Sigmoid colon (tissue), 4 donors: ENCODE results near the gene EBPL.

Source experiments
- POLR2A ChIP-seq, 2 donors: fragments of 450-650 bp; IDR thresholded peaks; one replicate each; pipeline ENCODE4 v1.6.1; 2016; ENCODE audit warnings: antibody characterized with exemption in 2 of 2, mild to moderate bottlenecking in 2 of 2, moderate library complexity in 2 of 2
- POLR2AphosphoS5 ChIP-seq, 4 donors: sonication (generic); formaldehyde crosslinking; IDR thresholded peaks; one replicate each; pipeline ENCODE4 v1.6.1; 2017; ENCODE audit warnings: antibody characterized with exemption in 4 of 4
- TF ChIP-seq, protein P1 (sequence below), 4 experiments: fragments of 450-650 bp in 3 of 4; fragments of 200-600 bp in 1 of 4; IDR thresholded peaks; one replicate each; pipeline ENCODE4 v1.5.1; 2016 to 2019; ENCODE audit warnings: antibody characterized with exemption in 4 of 4, mild to moderate bottlenecking in 3 of 4, moderate library complexity in 2 of 4

- TF ChIP-seq, protein P1, sequence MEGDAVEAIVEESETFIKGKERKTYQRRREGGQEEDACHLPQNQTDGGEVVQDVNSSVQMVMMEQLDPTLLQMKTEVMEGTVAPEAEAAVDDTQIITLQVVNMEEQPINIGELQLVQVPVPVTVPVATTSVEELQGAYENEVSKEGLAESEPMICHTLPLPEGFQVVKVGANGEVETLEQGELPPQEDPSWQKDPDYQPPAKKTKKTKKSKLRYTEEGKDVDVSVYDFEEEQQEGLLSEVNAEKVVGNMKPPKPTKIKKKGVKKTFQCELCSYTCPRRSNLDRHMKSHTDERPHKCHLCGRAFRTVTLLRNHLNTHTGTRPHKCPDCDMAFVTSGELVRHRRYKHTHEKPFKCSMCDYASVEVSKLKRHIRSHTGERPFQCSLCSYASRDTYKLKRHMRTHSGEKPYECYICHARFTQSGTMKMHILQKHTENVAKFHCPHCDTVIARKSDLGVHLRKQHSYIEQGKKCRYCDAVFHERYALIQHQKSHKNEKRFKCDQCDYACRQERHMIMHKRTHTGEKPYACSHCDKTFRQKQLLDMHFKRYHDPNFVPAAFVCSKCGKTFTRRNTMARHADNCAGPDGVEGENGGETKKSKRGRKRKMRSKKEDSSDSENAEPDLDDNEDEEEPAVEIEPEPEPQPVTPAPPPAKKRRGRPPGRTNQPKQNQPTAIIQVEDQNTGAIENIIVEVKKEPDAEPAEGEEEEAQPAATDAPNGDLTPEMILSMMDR (IDR thresholded peaks at IDR 0.05) = no peak
- TF ChIP-seq POLR2AphosphoS5 (IDR thresholded peaks at IDR 0.05) (no peak), POLR2A (IDR thresholded peaks at IDR 0.05) (no peak)
These were observed 12.0 kb downstream of the EBPL start for GRCh38 chr13:49679246-49679645.
